ENCODE measurements around the gene OSBPL2.

Gene OSBPL2

GRCh38 chr20:62237801-62238568 is at the start of gene OSBPL2:
TSS of gene OSBPL2 (plus strand) at chr20:62238521. CDS start at chr20:62256185, 17,664 bp downstream.
- peak; percentile 92 for DNase-seq (ENCODE audit: low read depth, low spot score)

- DNase-seq (ENCODE audit: low read depth, low spot score) = no peak
Measured at GRCh38 chr20:62190639-62191411, 47.5 kb upstream of the OSBPL2 start.

- DNase-seq (ENCODE audit: low read depth, low spot score) = no peak
Measured at GRCh38 chr20:62191781-62192559, 46.4 kb upstream of the OSBPL2 start.

GRCh38 chr20:62192635-62193034 is 45.7 kb upstream of the OSBPL2 start:
- no peak for DNase-seq (ENCODE audit: low read depth, low spot score)

DNA sequence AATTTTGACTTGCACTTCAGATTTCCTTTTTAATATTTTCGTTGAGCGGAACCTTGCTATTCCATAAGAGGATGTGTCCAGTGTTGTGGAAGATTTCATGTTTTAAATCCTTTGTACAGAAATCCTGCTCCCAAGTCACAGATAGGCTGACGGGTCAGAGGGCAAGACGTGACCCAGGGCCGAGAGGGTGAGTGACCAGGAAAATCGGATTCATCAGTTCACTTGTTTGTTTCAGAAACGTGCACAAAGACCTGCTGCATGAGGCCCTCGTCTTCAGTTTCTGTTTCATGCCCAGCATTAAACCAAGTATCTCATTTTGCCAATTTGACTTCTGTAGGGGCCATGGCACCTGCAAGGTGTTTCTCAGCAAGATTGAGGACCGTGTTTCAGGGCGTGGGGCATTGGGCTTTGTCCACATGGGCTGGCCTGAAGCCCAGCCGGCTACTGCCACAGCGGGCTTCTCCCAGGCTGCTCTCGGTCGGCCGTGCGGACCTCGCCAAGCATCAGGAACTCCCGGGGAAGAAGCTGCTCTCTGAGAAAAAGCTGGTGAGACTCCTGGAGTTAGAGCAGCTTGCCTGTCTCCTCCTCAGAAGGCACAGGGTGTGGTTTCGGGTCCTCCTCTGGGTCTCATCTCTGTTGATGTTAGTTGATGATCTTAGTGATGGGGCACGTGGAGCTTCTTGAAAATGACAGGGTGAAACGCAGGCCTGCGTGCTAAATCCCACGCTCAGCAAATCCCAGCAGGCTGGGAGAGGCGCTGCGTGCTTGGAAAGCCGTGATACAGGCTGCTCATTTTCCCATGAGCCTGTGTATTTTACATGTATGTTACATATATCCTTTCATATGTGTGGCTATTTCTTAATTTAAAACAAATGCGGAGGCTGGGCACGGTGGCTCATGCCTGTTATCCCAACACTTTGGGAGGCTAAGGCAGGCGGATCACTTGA is 45.0 kb upstream of the OSBPL2 start:
- no peak for DNase-seq (ENCODE audit: low read depth, low spot score)

DNA sequence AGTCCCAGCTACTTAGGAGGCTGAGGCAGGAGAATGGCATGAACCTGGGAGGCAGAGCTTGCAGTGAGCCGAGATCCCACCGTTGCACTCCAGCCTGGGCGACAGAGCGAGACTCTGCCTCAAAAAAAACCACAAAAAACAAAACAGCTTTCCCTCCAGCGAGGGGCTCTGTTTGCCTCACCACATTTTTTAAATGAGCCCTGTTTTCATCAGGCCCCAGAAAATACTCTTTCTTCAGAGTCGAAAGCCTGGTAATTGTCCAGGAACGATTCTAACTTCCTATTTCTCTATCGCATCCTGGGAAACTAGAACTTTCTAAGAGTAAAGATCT is 43.3 kb upstream of the OSBPL2 start:
- DNase-seq (ENCODE audit: low read depth, low spot score) = no peak

GRCh38 chr20:62195736-62196135 is 42.6 kb upstream of the OSBPL2 start:
- DNase-seq (ENCODE audit: low read depth, low spot score) = no peak

- no peak for DNase-seq (ENCODE audit: low read depth, low spot score)
Measured at GRCh38 chr20:62196286-62196685, 42.0 kb upstream of the OSBPL2 start.

DNA sequence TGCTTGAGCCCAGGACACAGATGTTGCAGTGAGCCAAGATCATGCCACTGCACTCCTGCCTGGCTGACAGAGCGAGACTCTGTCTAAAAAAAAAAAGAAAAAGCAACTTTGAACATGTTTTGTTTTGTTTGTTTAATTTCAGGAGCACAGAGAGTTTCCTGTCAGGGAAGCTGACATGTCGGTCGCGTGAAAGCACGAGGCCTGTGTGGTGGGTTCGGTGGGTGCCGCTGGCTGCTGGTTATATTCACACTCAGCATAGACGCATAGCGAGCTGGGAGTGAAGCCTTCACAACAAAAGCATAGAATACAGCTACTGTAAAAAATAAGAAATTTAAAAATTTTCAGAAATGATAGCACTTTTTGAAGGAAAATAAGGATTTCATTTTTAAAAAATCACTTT is 41.0 kb upstream of the OSBPL2 start:
- no peak for DNase-seq (ENCODE audit: low read depth, low spot score)

- no peak for DNase-seq (ENCODE audit: low read depth, low spot score)
Measured at GRCh38 chr20:62197801-62198200, 40.5 kb upstream of the OSBPL2 start.

- no peak for DNase-seq (ENCODE audit: low read depth, low spot score)
Measured at GRCh38 chr20:62198496-62198895, 39.8 kb upstream of the OSBPL2 start.

DNA sequence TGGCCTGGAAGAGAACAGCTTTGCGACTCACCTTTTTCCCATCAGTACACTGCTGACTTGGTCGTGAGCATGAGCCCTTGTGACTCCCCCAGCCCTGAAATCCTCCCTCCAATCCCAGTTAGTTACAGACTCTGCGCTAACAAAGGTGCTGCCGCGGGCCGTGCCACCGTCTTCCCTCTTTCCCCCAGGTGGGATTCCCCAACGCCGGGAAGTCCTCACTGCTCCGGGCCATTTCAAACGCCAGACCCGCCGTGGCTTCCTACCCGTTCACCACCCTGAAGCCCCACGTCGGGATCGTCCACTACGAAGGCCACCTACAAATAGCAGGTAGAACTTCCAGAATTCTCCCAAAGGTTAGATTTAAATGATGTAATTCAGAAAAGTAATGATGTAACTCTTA is 39.4 kb upstream of the OSBPL2 start:
- DNase-seq (ENCODE audit: low read depth, low spot score) = no peak

- DNase-seq (ENCODE audit: low read depth, low spot score) = no peak
Measured at GRCh38 chr20:62200491-62201172, 37.7 kb upstream of the OSBPL2 start.

GRCh38 chr20:62201173-62202082 is 36.9 kb upstream of the OSBPL2 start:
- no peak for DNase-seq (ENCODE audit: low read depth, low spot score)

GRCh38 chr20:62202083-62202395 is 36.3 kb upstream of the OSBPL2 start:
- no peak for DNase-seq (ENCODE audit: low read depth, low spot score)

DNA sequence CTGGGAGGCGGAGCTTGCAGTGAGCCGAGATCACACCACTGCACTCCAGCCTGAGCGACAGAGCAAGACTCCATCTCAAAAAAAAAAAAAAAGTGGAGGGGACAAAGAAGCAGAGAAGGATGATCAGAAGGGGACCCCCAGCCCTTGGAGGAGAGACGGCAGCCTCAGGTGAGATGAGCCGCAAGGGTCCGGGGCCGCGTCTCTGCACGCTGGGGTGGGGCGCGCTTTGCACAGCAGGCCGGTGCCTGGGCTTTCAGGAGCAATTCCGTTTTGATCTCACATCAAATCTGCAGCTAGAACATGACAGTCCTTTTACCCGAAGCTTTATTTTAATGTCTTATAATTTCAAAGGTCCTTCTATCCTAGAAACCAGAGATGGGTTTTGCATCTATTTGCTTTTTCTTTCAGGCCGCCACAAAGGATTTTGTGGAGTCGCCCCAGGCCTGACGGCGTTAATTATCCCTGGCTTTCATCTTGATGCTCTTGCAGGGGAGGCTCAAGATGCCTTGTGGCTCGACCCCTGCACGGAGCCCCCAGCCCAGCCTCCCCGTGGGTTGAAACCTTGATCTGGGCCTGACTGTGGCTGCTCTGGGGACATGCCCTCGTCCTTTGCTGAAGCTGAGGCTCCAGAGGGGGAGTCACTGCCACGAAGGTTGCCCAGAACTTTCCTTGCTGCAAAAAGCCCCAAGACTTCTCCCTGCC is 35.5 kb upstream of the OSBPL2 start:
- no peak for DNase-seq (ENCODE audit: low read depth, low spot score)

GRCh38 chr20:62203378-62204030 is 34.8 kb upstream of the OSBPL2 start:
- no peak for DNase-seq (ENCODE audit: low read depth, low spot score)

GRCh38 chr20:62205618-62206387 is 32.5 kb upstream of the OSBPL2 start:
- no peak for DNase-seq (ENCODE audit: low read depth, low spot score)

All from smooth muscle cell of the brain vasculature (primary cell).